Measurements from ENCODE around the gene DKK2. TPM values are rescaled to one million over a fixed set of nuclear protein-coding genes. Genes with fewer than 3 reads are reported as not detected.

The DKK2 gene
- total RNA-seq, 2 donors from 2014 or later, result 0.17 to 0.73 TPM

DNA sequence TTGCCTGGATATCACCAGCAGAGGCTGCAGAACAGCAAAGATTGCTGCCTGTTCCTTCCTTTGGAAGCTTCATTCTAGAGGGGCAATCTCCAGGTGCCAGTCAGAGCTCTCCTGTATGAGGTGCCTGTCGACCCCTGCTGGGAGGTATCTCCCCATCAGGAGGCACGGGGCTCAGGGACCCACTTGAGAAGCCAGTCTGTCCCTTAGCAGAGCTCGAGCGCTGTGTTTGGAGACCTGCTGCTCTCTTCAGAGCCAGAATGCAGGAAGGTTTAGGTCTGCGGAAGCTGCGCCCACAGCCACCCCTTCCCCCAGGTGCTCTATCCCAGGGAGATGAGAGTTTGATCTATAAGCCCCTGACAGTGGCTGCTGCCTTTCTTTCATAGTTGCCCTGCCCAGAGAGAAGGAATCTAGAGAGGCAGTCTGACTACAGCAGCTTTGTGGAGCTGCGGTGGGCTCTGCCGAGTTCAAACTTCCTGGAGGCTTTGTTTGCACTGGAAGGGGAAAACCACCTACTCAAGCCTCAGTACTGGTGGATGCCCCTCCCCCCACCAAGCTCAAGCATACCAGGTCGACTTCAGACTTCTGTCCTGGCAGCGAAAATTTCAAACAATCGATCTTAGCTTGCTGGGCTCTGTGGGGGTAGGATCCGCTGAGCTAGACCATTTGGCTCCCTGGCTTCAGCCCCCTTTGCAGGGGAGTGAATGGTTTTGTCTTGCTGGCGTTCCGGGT, 57.9 kb downstream of the DKK2 start:
- intact Hi-C loops (cut with DNase I), result no loop called here
- Histone ChIP-seq H3K36me3 (no peaks in the 10 kb centered on the region), H3K4me1 (replicated peaks) (no peaks in the 10 kb centered on the region), H3K27me3 (replicated peaks; ENCODE audit: insufficient read depth) (no peaks in the 10 kb centered on the region), H3K4me3 (no peak overlapping the region), H3K27ac (no peak overlapping the region), H3K9me3 (no peaks in the 10 kb centered on the region)
- WGBS, result 75% methylated on average over 14 of the region's 14 CpGs
- TF ChIP-seq CTCF (IDR thresholded peaks at IDR 0.05), result no peak
- TF ChIP-seq POLR2AphosphoS5 (IDR thresholded peaks at IDR 0.05), result no peak
- no peak for TF ChIP-seq POLR2A (IDR thresholded peaks at IDR 0.05)
- DNase-seq (ENCODE audit: low spot score), result no peak

- Histone ChIP-seq H3K4me1 (replicated peaks) (no peaks in the 10 kb centered on the region), H3K27me3 (replicated peaks; ENCODE audit: insufficient read depth) (no peaks in the 10 kb centered on the region), H3K9me3 (no peaks in the 10 kb centered on the region), H3K4me3 (no peak overlapping the region), H3K27ac (no peak overlapping the region), H3K36me3 (no peaks in the 10 kb centered on the region)
- intact Hi-C loops (cut with DNase I), result no loop called here
- TF ChIP-seq POLR2AphosphoS5 (IDR thresholded peaks at IDR 0.05) (no peak), CTCF (IDR thresholded peaks at IDR 0.05) (no peak), POLR2A (IDR thresholded peaks at IDR 0.05) (no peak)
- WGBS, result 25% methylated on average over 1 of the region's 1 CpG
- DNase-seq (ENCODE audit: low spot score), result no peak
Measured at GRCh38 chr4:106971636-106972035, 64.5 kb downstream of the DKK2 start.

DNA sequence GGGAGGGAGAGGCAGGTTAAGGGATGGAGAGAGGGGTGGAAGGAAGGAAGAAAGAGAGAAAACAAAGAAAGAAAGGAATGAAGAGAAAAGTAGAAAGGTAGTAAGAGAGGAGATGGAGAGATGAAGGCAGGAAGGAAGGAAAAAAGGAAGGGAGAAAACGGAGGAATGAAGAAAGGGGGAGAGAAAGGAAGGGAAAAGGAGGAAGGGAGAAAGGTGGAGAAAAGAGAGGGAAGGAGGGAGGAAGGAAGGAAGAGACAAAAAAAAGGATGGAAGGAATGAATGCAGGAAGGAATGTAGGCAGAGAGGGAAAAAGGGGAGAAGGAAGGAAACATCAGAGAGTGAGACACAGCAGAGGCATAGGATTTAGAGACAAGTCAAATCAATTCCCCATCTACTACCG, 68.2 kb downstream of the DKK2 start:
- Histone ChIP-seq H3K36me3 (no peaks in the 10 kb centered on the region), H3K4me1 (replicated peaks) (no peaks in the 10 kb centered on the region), H3K4me3 (no peak overlapping the region), H3K9me3 (no peaks in the 10 kb centered on the region), H3K27ac (no peak overlapping the region), H3K27me3 (replicated peaks; ENCODE audit: insufficient read depth) (no peaks in the 10 kb centered on the region)
- DNase-seq (ENCODE audit: low spot score), result no peak
- no peak for TF ChIP-seq POLR2AphosphoS5 (IDR thresholded peaks at IDR 0.05)
- no peak for TF ChIP-seq POLR2A (IDR thresholded peaks at IDR 0.05)
- TF ChIP-seq CTCF (IDR thresholded peaks at IDR 0.05), result no peak
- intact Hi-C loops (cut with DNase I), result no loop called here
- WGBS, result 64% methylated on average over 2 of the region's 2 CpGs

- Histone ChIP-seq H3K27ac (no peak overlapping the region), H3K4me3 (no peak overlapping the region), H3K27me3 (replicated peaks; ENCODE audit: insufficient read depth) (no peaks in the 10 kb centered on the region), H3K9me3 (no peaks in the 10 kb centered on the region), H3K4me1 (replicated peaks) (no peaks in the 10 kb centered on the region), H3K36me3 (no peaks in the 10 kb centered on the region)
- intact Hi-C loops (cut with DNase I), result no loop called here
- 47% methylated on average over 3 of the region's 3 CpGs for WGBS
- DNase-seq (ENCODE audit: low spot score), result no peak
- TF ChIP-seq CTCF (IDR thresholded peaks at IDR 0.05), result no peak
- no peak for TF ChIP-seq POLR2AphosphoS5 (IDR thresholded peaks at IDR 0.05)
- TF ChIP-seq POLR2A (IDR thresholded peaks at IDR 0.05), result no peak
Measured at GRCh38 chr4:106953036-106953705, 82.9 kb downstream of the DKK2 start.

- no peak for DNase-seq (ENCODE audit: low spot score)
- Histone ChIP-seq H3K27ac (no peak overlapping the region), H3K27me3 (replicated peaks; ENCODE audit: insufficient read depth) (no peaks in the 10 kb centered on the region), H3K4me1 (replicated peaks) (no peaks in the 10 kb centered on the region), H3K9me3 (no peaks in the 10 kb centered on the region), H3K4me3 (no peak overlapping the region), H3K36me3 (no peaks in the 10 kb centered on the region)
- WGBS, result 82% methylated on average over 2 of the region's 2 CpGs
- intact Hi-C loops (cut with DNase I), result no loop called here
- no peak for TF ChIP-seq CTCF (IDR thresholded peaks at IDR 0.05)
Measured at GRCh38 chr4:106951891-106952290, 84.2 kb downstream of the DKK2 start.

All from prostate gland (tissue), 2 donors.